ENCODE data around the gene XYLB.

Gene XYLB

DNA sequence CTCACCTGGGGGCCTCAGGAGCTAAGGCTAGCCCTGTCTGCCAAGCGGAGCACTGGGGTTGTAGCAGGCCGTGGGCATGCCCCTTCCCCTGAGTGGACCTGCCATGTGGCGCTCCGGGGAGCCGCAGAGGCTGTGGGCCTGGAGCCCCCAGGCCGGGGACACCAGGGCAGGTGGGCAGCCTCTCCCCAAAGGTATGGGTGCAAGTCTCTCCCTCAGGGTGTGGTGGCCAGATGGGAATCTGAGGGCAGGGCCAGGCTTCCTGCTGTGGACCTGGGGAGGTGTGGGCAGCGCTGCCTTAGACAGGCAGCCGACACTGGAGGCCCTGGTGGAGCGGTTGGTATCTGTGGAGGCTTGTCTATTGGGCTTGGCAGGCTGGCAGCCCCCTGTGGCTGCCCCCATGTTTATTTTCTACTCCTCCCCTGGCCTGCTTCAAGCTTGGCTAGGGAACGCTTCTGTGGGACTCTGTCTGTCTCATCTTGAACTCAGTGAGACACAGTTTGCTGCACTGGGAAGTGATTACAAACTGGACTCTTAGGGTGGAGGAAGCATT lies 113.0 kb downstream of the XYLB start:
- no peaks in the 10 kb centered on the region for H3K36me3 ChIP-seq (ENCODE audit: insufficient read depth)
- no peaks in the 10 kb centered on the region for H3K79me2 ChIP-seq (ENCODE audit: insufficient read depth, low read depth)
- no peak overlapping the region for H2AFZ ChIP-seq (ENCODE audit: low read depth)
- TF ChIP-seq CTCF (conservative IDR thresholded peaks at IDR 0.05; ENCODE audit: low read depth, low read length), result no peak
- no peak overlapping the region for H3K4me2 ChIP-seq
- no peaks in the 10 kb centered on the region for H3K4me1 ChIP-seq (ENCODE audit: low read depth, poor library complexity, severe bottlenecking)
- no peaks in the 10 kb centered on the region for H4K20me1 ChIP-seq (ENCODE audit: insufficient read depth)
- H3K9ac ChIP-seq, result no peak overlapping the region
- H3K4me3 ChIP-seq (IDR thresholded peaks at IDR 0.05; ENCODE audit: insufficient read depth, low read depth, low read length), result no peak overlapping the region
- no peak overlapping the region for H3K27ac ChIP-seq
- no peaks in the 10 kb centered on the region for H3K27me3 ChIP-seq (ENCODE audit: insufficient read depth, low read depth)

DNA sequence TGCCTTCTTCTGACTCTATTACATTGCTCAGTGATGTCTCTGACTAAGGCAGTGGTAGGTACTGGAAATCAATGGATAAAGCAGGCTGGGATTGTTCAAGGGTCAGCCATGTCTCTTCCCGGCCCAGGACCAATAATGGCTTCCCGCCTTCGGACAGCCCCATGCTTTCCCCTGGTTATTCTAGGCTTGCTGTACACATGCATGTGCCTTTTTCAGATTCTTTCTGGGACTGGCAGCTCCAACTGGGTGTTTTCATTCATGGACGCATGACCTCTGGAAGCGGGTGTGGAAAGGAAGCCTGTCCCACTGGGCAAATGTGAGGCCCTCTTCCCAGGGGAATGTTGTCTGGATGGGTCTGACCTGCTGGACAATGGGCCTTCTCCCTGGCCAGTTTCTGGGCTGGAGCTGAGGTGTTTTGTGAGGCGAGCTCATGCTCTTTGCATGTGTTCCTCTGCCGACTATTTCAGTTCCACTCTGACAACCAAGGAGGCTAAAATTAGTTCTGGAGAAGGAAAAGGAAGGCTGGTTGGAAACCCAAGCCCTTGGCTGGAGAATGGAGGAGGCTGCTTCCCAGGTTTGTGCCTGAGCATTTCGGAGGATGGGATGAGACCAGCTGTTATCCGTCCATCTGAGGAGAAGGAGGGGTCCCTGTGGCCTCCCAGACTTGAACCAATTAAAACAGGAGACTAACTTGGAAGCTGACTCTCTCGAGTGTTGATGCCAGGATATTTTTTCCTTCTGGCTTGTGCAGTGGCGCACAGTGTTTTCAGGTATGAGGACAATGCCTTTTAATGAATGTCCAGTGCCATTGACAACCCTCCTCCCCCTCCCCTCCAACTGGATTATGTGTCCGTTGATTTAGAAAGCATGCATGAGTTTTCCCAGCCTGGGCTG lies 114.0 kb downstream of the XYLB start:
- no peak overlapping the region for H3K4me2 ChIP-seq
- no peaks in the 10 kb centered on the region for H3K36me3 ChIP-seq (ENCODE audit: insufficient read depth)
- H4K20me1 ChIP-seq (ENCODE audit: insufficient read depth), result no peaks in the 10 kb centered on the region

More for the DNA sequence above, 114.0 kb downstream of the XYLB start:
- Histone ChIP-seq H3K9ac (no peak overlapping the region), H3K4me3 (IDR thresholded peaks at IDR 0.05; ENCODE audit: insufficient read depth, low read depth, low read length) (no peak overlapping the region), H3K4me1 (ENCODE audit: low read depth, poor library complexity, severe bottlenecking) (no peaks in the 10 kb centered on the region), H2AFZ (ENCODE audit: low read depth) (no peak overlapping the region), H3K27ac (no peak overlapping the region), H3K27me3 (ENCODE audit: insufficient read depth, low read depth) (no peaks in the 10 kb centered on the region), H3K79me2 (ENCODE audit: insufficient read depth, low read depth) (no peaks in the 10 kb centered on the region)
- no peak for TF ChIP-seq CTCF (conservative IDR thresholded peaks at IDR 0.05; ENCODE audit: low read depth, low read length)

All from KMS-11 (cell line).